HG03354 (cell line): ENCODE measurements around the gene RAB27B.

ENCODE experiments used
- ATAC-seq: cut with Tn5 transposase; IDR thresholded peaks from one replicate; pipeline ENCODE4 v1.9.1; 2021; ENCODE audit warnings: mild to moderate bottlenecking; ENCODE audit not compliant: unreplicated experiment, poor library complexity, severe bottlenecking

The RAB27B gene

DNA sequence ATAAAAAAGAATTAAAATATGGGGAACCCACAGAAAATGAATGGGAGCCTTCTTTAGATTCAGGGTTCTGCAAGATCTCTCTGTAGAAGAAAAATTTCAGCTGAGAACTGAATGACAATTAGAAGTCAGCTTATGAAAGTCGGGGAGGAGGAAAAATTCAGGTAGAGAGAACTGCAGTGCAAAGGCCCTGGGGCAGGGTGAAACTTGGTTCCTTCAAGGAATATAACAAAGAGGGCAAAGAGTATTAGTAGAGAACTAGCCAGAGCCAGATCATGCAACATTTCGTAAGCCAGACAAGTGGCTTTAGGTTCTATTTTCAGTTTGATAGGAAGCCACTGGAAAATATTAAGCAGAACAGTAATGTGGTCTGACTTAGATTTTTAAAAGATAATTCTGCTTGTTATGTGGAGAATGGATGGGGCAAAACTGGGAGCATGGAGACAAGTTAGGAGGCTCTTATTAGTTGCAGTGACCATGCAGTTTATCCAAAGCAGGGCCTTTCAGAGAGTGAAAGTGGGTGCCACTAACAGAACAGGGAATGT lies 27.9 kb downstream of the RAB27B start:
- no peak for ATAC-seq

DNA sequence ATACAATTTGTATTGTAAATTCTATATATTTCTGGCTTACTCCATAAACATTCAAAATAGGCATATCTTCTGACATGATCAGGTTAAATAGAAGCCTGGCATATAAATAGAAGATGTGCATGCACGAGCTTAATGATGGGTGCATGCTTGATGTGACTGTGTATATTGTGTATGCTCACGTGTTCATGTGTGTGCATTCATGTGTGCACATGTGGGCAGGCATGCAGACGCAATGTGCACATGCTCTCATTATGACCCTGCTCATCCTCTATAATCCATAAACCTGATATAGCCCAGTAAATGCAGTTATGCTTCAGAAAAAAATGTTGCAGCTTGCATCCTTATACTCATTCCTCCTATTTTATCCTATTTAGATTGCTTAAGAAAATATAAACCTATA lies 29.2 kb downstream of the RAB27B start:
- no peak for ATAC-seq

- ATAC-seq, result no peak
Measured at GRCh38 chr18:54859667-54860421, 31.6 kb downstream of the RAB27B start.

DNA sequence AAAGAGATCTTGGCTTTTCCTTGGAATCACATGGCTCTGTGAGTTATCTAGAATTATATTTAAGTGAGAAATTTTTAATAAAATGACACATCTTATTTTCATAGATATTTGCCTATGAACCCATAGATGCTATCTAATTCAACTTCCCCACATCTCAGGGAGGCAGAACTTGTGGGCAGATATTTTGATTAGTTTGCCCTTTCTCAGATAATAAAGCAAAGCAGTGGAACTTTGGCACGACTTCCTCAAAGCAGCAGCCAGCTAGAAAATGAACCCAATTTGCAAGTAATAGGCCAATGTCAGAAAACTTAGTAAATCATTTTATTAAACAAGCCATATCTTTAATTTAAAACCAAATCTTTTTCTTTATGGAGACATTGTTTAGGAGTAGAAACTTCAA lies 32.7 kb downstream of the RAB27B start:
- ATAC-seq, result no peak

DNA sequence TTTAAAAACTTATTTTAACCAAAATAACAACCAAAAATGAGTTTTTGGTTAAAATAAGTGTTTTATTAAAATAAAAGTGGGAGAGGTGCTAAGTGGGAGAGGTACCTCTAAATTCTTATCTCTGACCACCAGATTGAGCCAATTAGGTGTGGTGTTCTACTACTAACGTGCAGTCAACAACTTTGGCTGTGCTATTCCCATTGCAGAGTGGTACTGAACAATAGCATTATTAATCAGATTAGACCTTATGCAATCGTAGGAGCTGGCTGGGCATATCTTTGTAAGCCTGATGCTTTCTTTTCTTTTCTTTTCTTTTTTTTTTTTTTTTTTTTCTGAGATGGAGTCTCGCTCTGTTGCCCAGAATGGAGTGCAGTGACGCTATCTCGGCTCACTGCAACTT lies 38.9 kb downstream of the RAB27B start:
- ATAC-seq, result no peak

DNA sequence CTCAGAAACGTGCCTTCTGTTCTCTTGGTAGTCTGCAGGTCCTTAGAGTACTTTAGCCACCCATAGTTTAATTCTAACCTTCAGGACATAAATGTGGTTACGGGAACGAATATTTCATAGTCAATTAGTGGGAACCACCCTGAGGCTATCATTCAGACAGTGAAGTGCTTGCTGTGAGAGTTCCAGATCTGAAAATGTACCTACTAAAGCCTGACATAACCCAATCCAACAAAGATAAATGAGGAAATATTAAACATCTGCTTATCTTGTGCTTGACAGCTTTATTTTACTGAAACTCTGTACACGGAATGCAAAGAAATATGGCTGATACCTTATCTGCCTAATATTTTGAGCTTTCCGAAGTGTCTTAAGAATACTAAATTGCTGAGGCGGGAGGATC lies 43.0 kb downstream of the RAB27B start:
- no peak for ATAC-seq

GRCh38 chr18:54872681-54873080 lies 44.4 kb downstream of the RAB27B start:
- no peak for ATAC-seq

DNA sequence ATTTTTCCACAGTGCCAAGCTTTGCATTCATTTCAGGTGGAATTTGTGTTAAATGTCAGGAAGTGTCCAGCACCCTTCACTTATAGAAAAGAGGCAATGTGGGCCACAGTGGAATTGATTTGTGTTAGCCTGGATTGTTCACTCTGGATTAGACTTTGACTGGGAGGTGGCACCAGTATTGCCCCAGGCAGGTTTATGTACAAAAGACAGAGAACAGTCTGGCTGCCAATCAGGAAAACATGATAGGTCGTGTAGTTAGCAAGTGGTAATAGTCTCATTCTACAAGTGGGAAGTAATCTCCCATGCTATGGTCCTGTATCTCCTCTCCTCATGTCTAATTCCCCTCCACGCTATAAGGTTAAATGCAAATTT lies 45.6 kb downstream of the RAB27B start:
- no peak for ATAC-seq

DNA sequence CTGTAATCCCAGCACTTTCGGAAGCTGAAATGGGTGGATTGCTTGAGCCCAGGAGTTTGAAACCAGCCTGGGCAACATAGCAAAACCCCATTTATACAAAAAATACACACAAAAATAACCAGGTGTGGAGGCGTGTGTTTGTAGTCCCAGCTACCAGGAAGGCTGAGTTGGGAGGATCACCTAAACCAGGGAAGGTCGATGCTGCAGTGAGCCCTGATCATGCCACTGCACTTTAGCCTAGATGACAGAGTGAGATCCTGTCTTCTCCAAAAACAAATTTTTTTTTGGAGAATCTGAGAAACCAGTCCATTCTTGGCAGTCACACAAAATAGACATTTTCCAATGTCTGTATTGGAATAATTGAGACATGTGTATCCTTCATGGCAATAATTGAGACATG lies 46.8 kb downstream of the RAB27B start:
- ATAC-seq, result no peak

DNA sequence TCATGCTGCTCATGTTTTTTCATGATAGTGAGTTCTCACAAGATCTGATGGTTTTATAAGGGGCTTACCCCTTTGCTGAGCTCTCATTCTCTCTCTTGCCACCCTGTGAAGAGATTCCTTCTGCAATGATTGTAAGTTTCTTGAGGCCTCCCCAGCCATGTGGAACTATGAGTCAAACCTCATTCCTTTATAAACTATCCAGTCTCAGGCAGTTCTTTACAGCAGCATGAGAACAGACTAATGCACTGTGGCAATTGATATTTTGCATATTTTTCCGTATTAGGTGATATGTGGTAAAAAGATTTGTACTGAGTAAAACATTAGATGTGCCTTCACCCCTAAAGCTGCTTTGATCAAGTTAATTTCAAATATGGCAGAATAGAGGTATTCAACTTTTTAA lies 48.8 kb downstream of the RAB27B start:
- no peak for ATAC-seq

DNA sequence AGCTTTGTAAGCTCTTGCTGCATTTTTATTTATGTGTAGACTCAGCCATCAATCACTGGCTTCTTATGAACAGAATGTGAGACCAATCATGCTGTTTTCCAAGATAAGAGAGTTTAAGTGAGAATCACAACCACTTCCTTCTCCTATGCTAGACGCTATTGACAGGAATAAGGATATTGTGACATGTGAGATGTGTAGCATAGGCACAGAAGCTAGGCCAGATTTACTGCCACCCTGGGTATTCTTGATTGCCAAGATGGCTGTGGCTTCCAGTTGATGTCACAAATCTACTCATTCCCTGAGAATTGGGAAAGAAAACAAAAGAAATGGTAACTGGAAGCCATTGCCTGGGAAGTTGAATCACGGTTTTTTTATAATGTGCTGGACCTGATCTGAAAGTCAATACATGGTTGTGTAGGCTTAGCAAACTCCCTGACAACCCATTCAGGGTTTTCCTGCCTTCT lies 49.9 kb downstream of the RAB27B start:
- no peak for ATAC-seq

DNA sequence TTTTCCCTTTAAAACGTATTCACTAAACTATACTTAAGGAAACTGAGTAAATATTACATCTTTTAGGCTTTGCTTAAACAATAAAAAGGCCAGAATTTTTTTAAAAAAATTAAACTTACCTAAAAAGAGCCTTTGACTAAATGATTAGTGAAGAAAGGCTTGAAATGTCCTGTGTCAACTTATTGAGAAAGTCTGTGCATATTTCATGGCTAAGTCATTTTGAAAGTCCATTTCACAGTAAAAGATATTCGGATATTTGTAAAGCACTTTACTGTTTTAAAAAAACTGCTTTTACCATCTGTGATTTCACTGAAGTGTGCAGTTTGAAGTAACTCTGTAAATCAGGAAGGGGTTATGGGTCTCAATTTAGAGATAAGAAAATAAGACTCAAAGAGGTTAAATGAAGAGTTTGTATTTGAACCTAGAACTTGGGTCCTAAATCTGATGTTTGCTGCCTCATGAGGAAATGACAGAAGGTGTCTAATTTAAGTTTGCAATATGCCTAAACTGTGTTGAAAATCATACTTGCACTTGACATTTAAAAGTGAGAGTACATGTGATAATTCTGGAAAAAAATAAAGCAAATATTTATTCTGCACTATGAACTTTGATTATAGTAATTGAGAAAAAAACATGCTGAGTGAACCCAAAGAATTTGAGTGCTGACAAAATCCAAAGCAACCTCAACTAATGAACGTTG lies 50.5 kb downstream of the RAB27B start:
- no peak for ATAC-seq

DNA sequence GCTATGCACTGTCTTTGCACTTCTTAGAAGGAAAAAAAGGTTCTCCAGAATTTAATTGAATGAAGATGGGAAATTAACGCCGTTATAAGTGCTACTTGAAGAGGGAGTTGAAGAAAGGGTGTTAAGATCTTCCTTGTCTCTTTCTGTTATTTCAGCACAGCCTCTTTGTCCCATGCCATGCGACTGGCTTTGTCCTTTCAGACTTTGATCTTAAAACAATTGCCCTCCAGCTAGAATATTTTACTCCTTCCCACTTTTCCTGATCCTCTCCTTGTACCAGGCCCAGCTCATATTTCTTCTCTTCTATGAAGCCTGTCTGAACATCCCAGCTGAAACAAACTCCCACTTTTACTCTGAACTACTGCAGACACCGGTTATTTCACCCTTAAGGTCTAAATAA lies 51.4 kb downstream of the RAB27B start:
- ATAC-seq, result no peak

GRCh38 chr18:54880395-54881105 lies 52.3 kb downstream of the RAB27B start:
- ATAC-seq, result no peak

DNA sequence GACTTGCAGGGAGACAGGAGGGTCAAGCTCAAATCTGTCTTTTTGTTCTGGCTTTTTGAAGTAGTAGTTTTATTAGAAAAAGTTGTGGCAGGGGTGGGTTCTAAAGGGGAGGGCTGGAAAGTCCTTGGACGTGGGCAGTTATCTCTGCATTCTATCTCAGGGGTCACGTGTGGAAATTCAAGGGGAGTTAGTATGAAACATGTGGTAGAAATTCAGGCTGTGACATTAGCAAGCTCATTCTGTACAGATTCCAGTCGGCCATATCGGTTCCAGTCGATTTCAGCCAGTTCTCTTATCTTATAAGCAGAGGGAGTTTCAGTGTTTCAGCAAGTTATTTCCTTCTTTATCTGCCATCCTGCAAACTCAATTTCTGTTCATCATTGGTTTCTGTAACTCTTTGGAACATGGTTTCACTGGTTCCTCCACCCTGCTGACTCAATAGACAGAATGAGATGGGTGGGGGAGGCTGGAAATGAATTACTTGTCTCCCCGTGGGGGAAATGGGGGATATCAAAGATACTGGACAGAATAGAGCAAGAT lies 53.0 kb downstream of the RAB27B start:
- no peak for ATAC-seq

- ATAC-seq, result no peak
Measured at GRCh38 chr18:54882318-54882717, 54.0 kb downstream of the RAB27B start.

DNA sequence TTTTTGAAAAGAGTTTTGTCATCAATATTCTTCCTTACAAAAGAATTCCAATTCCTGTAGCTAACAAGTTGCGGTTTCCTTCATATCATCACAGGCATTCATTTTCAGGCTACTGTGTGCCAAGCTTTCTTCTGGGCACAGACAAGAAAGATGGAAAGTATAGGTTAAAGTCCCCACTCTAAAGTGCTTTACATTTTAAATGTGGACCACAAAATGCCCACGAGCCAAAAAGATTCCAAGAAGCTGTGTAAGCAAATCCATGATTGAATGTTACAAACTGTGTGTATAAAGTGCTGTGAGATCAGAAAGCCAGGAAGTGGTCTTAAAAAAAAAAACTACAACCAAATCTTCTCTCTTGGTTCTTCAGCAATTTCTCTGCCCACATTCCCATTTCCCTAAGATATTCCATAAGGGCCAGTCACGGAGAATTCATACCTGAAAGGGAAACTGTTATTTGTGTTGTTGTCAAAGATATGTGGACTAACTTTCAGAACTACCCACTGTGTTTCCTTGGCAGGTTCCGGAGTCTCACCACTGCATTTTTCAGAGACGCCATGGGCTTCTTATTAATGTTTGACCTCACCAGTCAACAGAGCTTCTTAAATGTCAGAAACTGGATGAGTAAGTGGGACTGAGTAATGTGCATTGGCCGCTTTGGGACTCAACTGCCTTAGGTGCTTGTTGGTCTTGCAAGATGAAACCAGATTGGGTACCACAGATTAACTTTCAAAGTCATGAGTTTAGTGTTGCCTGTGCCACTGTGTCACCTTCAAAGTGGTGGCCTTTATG lies 55.7 kb downstream of the RAB27B start:
- no peak for ATAC-seq

DNA sequence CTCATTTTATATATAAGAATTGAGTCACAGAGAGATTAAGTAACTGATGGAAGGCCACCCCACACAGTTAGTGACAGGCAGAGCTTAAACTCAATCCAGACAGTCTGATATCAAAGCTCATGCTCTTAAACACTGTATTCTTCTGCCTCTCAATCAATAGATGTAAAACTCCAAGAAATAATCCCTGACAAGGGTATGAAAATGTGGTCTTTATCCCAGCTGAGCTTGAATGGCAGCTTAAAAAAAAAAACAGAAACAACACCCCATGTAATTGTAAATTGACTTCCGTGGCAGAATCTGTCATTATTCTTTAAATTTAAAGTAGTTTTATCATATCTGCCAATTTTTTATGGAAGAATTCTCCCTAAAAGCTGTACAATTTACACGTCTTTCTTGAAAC lies 60.1 kb downstream of the RAB27B start:
- no peak for ATAC-seq

DNA sequence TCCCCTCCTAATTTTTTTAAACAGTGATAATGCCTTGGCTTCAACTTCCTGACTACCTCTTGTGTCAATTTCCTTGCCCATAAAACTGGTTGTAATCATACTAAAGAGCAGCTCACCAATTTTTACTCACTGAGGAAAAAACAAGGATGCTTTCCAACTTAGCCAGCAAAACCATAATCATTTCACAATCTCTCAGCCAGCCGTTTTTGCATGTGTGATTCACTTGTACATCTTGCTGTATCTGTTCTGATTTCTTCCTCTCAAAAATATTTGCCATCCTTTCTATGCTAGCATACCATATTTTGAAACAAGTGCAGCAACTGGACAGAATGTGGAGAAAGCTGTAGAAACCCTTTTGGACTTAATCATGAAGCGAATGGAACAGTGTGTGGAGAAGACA lies 60.7 kb downstream of the RAB27B start:
- ATAC-seq, result no peak

DNA sequence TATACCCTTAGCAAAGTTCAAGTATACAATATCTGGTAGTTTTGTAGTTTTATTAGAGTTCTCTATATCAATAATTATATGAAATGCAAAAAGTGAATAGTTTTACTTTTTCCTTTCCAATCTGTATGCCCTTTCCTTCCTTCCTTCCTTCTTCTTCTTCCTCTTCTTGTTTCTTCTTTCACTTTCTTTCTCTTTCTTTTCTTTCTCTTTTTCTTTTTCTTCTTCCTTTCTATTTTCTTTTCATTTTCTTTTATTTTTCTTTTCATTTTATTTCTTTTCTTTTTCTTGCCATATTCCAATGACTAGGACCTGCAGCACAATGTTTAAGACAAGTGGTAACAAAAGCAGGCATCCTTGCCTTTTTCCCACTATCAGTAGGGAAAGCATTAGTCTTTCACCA lies 71.2 kb downstream of the RAB27B start:
- ATAC-seq, result no peak
